K562 (cell line): ENCODE results near the gene BLOC1S3. TPM values are rescaled to one million over a fixed set of nuclear protein-coding genes. Genes with fewer than 3 reads are reported as not detected.

Experiments used
- ATAC-seq: fragments of 200-7000 bp; cut with Tn5 transposase; 3 replicates; pipeline ENCODE4 v1.9.1; 2020; ENCODE audit warnings: moderate library complexity
- BruUV-seq: library from RNA; stranded (reverse); fragments of 400-500 nt; replicated peaks from 2 replicates; lab custom pipeline; 2021; lab: Mats Ljungman, UMichigan
- CTCF ChIA-PET: fragments of 300-600 bp; formaldehyde crosslinking; extraction: SDS; loops from one replicate; lab custom pipeline; 2021; ENCODE audit warnings: low intra/inter-chr PET ratio; lab: Yijun Ruan, JAX
- POLR2A ChIA-PET: fragments of 300-600, 350-650 bp; sonication (Branson Sonifier 250); formaldehyde crosslinking; extraction: SDS; loops from one replicate; lab custom pipeline; 2021; ENCODE audit warnings: antibody characterized with exemption, inconsistent platforms; lab: Yijun Ruan, JAX
- DNase-seq, 4 experiments: peaks; one replicate each; pipeline versions ENCODE4 v3.0.0 to v3.0.0-alpha.2; 2011 to 2018; ENCODE audit warnings: low spot score in 3 of 4, mixed read lengths in 3 of 4; ENCODE audit errors: extremely low read depth in 1 of 4
- FAIRE-seq: peaks from 2 replicates; lab custom pipeline; 2011; peaks lifted over from hg19 to GRCh38; lab: Jason Lieb, UNC
- H2AFZ ChIP-seq: 2 replicates; pipeline ENCODE4 v1.6.0; 2011; ENCODE audit warnings: low read depth, low read length, control low read depth, inconsistent platforms
- H3K27ac ChIP-seq: fragments of 200-600 bp; 3 replicates; pipeline ENCODE4 v1.8.0; 2011; ENCODE audit warnings: low read depth, mild to moderate bottlenecking, control low read depth, inconsistent platforms, low read length, moderate library complexity, mixed read lengths; ENCODE audit errors: extremely low read depth
- H3K27me3 ChIP-seq, 2 experiments: fragments of 300-600 bp in 1 of 2; 2 replicates in 1 of 2; 3 replicates in 1 of 2; pipeline versions ENCODE4 v1.6.0 to v1.8.0; 2011; ENCODE audit warnings: inconsistent platforms in 2 of 2, low read length in 2 of 2, mild to moderate bottlenecking in 1 of 2, mixed read lengths in 1 of 2, moderate library complexity in 1 of 2; ENCODE audit not compliant: control insufficient read depth in 2 of 2, insufficient read depth in 2 of 2
- H3K36me3 ChIP-seq: fragments of 300-600 bp; 3 replicates; pipeline ENCODE4 v1.8.0; 2011; ENCODE audit warnings: mild to moderate bottlenecking, low read length, inconsistent platforms; ENCODE audit not compliant: control insufficient read depth, insufficient read depth
- H3K4me1 ChIP-seq, 2 experiments: fragments of 200-600 bp in 1 of 2; replicated peaks in 1 of 2; 2 replicates in 1 of 2; 3 replicates in 1 of 2; pipeline versions ENCODE4 v1.5.1 to v1.8.0; 2011; ENCODE audit warnings: inconsistent platforms in 2 of 2, low read length in 2 of 2, mild to moderate bottlenecking in 1 of 2, mixed read lengths in 1 of 2, moderate library complexity in 1 of 2; ENCODE audit not compliant: control insufficient read depth in 2 of 2, insufficient read depth in 2 of 2
- H3K4me2 ChIP-seq: 2 replicates; pipeline ENCODE4 v1.6.1; 2011; ENCODE audit warnings: low read length, control low read depth, inconsistent platforms, mixed read lengths; ENCODE audit not compliant: insufficient read depth
- H3K4me3 ChIP-seq: fragments of 200-600 bp; sonication (generic), shearing (Covaris generic); 2 replicates; pipeline ENCODE4 v1.5.1; 2016; ENCODE audit warnings: control low read depth, inconsistent platforms
- H3K79me2 ChIP-seq: fragments of 200-600 bp; 3 replicates; pipeline ENCODE4 v1.8.0; 2011; ENCODE audit warnings: low read length, inconsistent platforms; ENCODE audit not compliant: control insufficient read depth, insufficient read depth
- H3K9ac ChIP-seq, 2 experiments: 2 replicates each; pipeline versions ENCODE4 v1.6.0 to v1.6.1; 2011; ENCODE audit warnings: low read depth in 2 of 2, low read length in 2 of 2, control low read depth in 1 of 2, inconsistent platforms in 1 of 2, mild to moderate bottlenecking in 1 of 2, mixed read lengths in 1 of 2; ENCODE audit not compliant: insufficient read depth in 1 of 2
- H3K9me1 ChIP-seq: one replicate; pipeline ENCODE4 v1.6.0; 2011; ENCODE audit warnings: inconsistent platforms, mild to moderate bottlenecking, low read length, moderate library complexity; ENCODE audit not compliant: control insufficient read depth, insufficient read depth
- H3K9me3 ChIP-seq: replicated peaks from 2 replicates; pipeline ENCODE4 v1.5.1; 2011; ENCODE audit warnings: low read depth, low read length, inconsistent platforms; ENCODE audit not compliant: control insufficient read depth, insufficient read depth
- H4K20me1 ChIP-seq: replicated peaks from 2 replicates; pipeline ENCODE4 v1.6.1; 2011; ENCODE audit warnings: low read length, inconsistent platforms, mixed read lengths; ENCODE audit not compliant: control insufficient read depth, insufficient read depth
- CTCF ChIP-seq, 3 experiments: IDR thresholded peaks in 2 of 3; conservative IDR thresholded peaks in 1 of 3; 2 replicates each; pipeline ENCODE4 v1.5.1; 2011 to 2012; ENCODE audit warnings: low read length in 3 of 3, mild to moderate bottlenecking in 3 of 3, control low read depth in 2 of 3, improper control_type of control experiment in 1 of 3, inconsistent platforms in 1 of 3, low read depth in 1 of 3, mixed read lengths in 1 of 3, moderate library complexity in 1 of 3; ENCODE audit not compliant: insufficient read depth in 2 of 3
- ELF2 ChIP-seq: fragments of 250-450 bp; sonication (Bioruptor Pico); IDR thresholded peaks from 2 replicates; pipeline ENCODE4 v1.5.0; 2021; ENCODE audit warnings: mild to moderate bottlenecking
- GMEB1 ChIP-seq: fragments of 250-450 bp; sonication (Bioruptor Pico); IDR thresholded peaks from 2 replicates; pipeline ENCODE4 v1.4.0; 2020; ENCODE audit warnings: mild to moderate bottlenecking
- GTF2B ChIP-seq: IDR thresholded peaks from 2 replicates; pipeline ENCODE4 v1.6.1; 2011; ENCODE audit not compliant: insufficient read length; ENCODE audit errors: extremely low read depth
- HDAC6 ChIP-seq: IDR thresholded peaks from 2 replicates; pipeline ENCODE4 v1.6.1; 2012; ENCODE audit warnings: low read depth, mild to moderate bottlenecking, control low read depth, inconsistent platforms, low read length, moderate library complexity
- KAT8 ChIP-seq: fragments of 450-650 bp; IDR thresholded peaks from 2 replicates; pipeline ENCODE4 v1.6.1; 2016; ENCODE audit warnings: low read depth, mild to moderate bottlenecking
- MYNN ChIP-seq, 2 experiments: sonication (generic); formaldehyde crosslinking in 1 of 2; IDR thresholded peaks; 2 replicates each; pipeline versions ENCODE4 v1.5.0 to v1.6.1; 2016 to 2020; ENCODE audit warnings: antibody characterized with exemption in 1 of 2, missing genetic modification reagents in 1 of 2
- PHB2 ChIP-seq: fragments of 450-650 bp; IDR thresholded peaks from 2 replicates; pipeline ENCODE4 v1.6.1; 2017; ENCODE audit warnings: low read depth
- POLR2G ChIP-seq: fragments of 200-400 bp; formaldehyde crosslinking; IDR thresholded peaks from 2 replicates; pipeline ENCODE4 v1.6.1; 2017; ENCODE audit warnings: low read depth, mild to moderate bottlenecking, antibody characterized with exemption, low read length, moderate library complexity
- SLC30A9 ChIP-seq: fragments of 250-450 bp; sonication (Bioruptor Pico); IDR thresholded peaks from 2 replicates; pipeline ENCODE4 v1.8.0; 2022; ENCODE audit warnings: mild to moderate bottlenecking, moderate library complexity
- SMC3 ChIP-seq: conservative IDR thresholded peaks from 2 replicates; pipeline ENCODE4 v1.6.1; 2011; ENCODE audit warnings: low read depth, low read length, improper control_type of control experiment; ENCODE audit not compliant: insufficient read depth
- STAT5A ChIP-seq: IDR thresholded peaks from 2 replicates; pipeline ENCODE4 v1.6.1; 2012; ENCODE audit warnings: low read length, inconsistent platforms, borderline replicate concordance
- TCFL5 ChIP-seq: fragments of 250-450 bp; sonication (Bioruptor Pico); conservative IDR thresholded peaks from 2 replicates; pipeline ENCODE4 v1.6.1; 2021; ENCODE audit warnings: mild to moderate bottlenecking, moderate library complexity, matching md5 sums
- ZNF121 ChIP-seq: sonication (generic); formaldehyde crosslinking; conservative IDR thresholded peaks from 2 replicates; pipeline ENCODE4 v1.8.0; 2022; ENCODE audit warnings: missing genetic modification reagents
- ZNF76 ChIP-seq: fragments of 250-450 bp; sonication (Bioruptor Pico); IDR thresholded peaks from 2 replicates; pipeline ENCODE4 v1.4.0; 2020; ENCODE audit warnings: mild to moderate bottlenecking, moderate library complexity, borderline replicate concordance
- WGBS: fragments of 100-300 bp; shearing (Covaris generic); methylation state at CpG from one replicate; pipeline ENCODE4 v1.1.6; 2016; ENCODE audit warnings: low coverage, mixed read lengths; ENCODE audit not compliant: insufficient coverage; ENCODE audit errors: missing lambda C conversion rate; 5-methylcytosine and 5-hydroxymethylcytosine counted together
- in situ Hi-C: fragments of 300-500 bp; cut with MboI; formaldehyde crosslinking; loops from 4 replicates; pipeline ENCODE4 v1.15.0; 2018; ENCODE audit warnings: inconsistent platforms, mixed read lengths
- intact Hi-C: fragments of 100-400 bp; cut with micrococcal nuclease; formaldehyde crosslinking; loops from 2 replicates; pipeline ENCODE4 v1.14.2; 2022
- polyA plus RNA-seq, 8 experiments: library from polyadenylated mRNA; depleted of rRNA in 4 of 8; stranded (reverse) in 5 of 8; unstranded in 3 of 8; fragments of >200 nt; fragmentation: Nextera tagmentation in 2 of 8; fragmentation: Illumina TruSeq in 1 of 8; extraction: Ambion mirVana in 2 of 8; extraction: Trizol in 1 of 8; gene quantifications; 2 replicates each; pipeline versions ENCODE4 v1.2.1 to v1.2.3, GENCODE V29; 2011 to 2014; ENCODE audit warnings: inconsistent platforms in 1 of 8, missing spikeins in 1 of 8
- total RNA-seq, 7 experiments: library from RNA; depleted of rRNA in 6 of 7; stranded (reverse); fragments of >200 nt in 6 of 7; fragmentation: Illumina TruSeq in 2 of 7; extraction: Trizol in 2 of 7; gene quantifications; 2 replicates each; pipeline versions ENCODE4 v1.2.1 to v1.2.3, GENCODE V29; 2011 to 2021; ENCODE audit warnings: low replicate concordance in 1 of 7

BLOC1S3 gene
- total and polyA plus RNA-seq, 9 of the 15 experiments (the other 6 are each of a cell fraction or from before 2014, with no cell fraction given) = 3.9 to 20.2 (median 10.4) TPM

GRCh38 chr19:45147835-45148676 lies 30.5 kb upstream of the BLOC1S3 start:
- FAIRE-seq (no peak), DNase-seq (peak in 1 of 4 experiments; percentile 18), ATAC-seq (peak; percentile 63)
- TF ChIP-seq GMEB1 (no peak), CTCF (IDR thresholded peaks at IDR 0.05 in 2 of 3, conservative IDR thresholded peaks at IDR 0.05 in 1 of 3; ENCODE audit: insufficient read depth in 2 of 3, low read depth in 1 of 3, low read length in 3 of 3) (0 out of 6 replicates have a peak, but pooled peaks have one; percentile 17 to 27 (median 22)), TCFL5 (CRISPR knock-in tag) (no peak), KAT8 (no peak), SLC30A9 (no peak), ELF2 (CRISPR knock-in tag) (no peak), ZNF76 (CRISPR knock-in tag) (no peak), POLR2G (peak; percentile 5), SMC3 (no peak), GTF2B (no peak), STAT5A (no peak), PHB2 (no peak), HDAC6 (no peak), ZNF121 (CRISPR knock-in tag) (peak; percentile 81), MYNN (IDR thresholded peaks at IDR 0.05) (peak; percentile 97), MYNN (CRISPR knock-in tag; IDR thresholded peaks at IDR 0.05) (peak; percentile 76)
- H3K4me3 ChIP-seq = no peak overlapping the region
- no peaks in the 10 kb centered on the region for H4K20me1 ChIP-seq
- in situ Hi-C loops (no loop called here), intact Hi-C loops (no loop called here)
- H3K27me3 ChIP-seq = no peaks in the 10 kb centered on the region
- no peaks in the 10 kb centered on the region for H3K9me3 ChIP-seq
- no peak overlapping the region for H3K27ac ChIP-seq
- no peaks in the 10 kb centered on the region for H3K9me1 ChIP-seq
- peaks cover 33% of the 10 kb centered on the region; the same call in 1 of the 3 replicates for H3K36me3 ChIP-seq
- no peak overlapping the region for H3K4me2 ChIP-seq
- H3K9ac ChIP-seq = no peak overlapping the region; a peak in 1 of 4 replicates
- H3K4me1 ChIP-seq = peaks cover 0 to 65% of the 10 kb centered on the region in 2 experiments; a peak in 2 of 5 replicates
- WGBS = 75% methylated on average over 18 of the region's 18 CpGs
- H2AFZ ChIP-seq = no peak overlapping the region
- POLR2A ChIA-PET = interaction anchor here (0.5 to 1.8 kb wide), 3 partner anchors 16 to 39 kb away, joined by 3 to 4 read pairs (median 3); no protein-coding TSS in a partner anchor
- CTCF ChIA-PET = no interaction called here
- no TSS peak for BruUV-seq
- H3K79me2 ChIP-seq = no peaks in the 10 kb centered on the region
